ENCODE results near the gene KRTAP20-3. TPM values are rescaled to one million over a fixed set of nuclear protein-coding genes. Genes with fewer than 3 reads are reported as not detected.

KRTAP20-3 gene
- total and polyA plus RNA-seq, 2 experiments from 2014 or later, result not detected

DNA sequence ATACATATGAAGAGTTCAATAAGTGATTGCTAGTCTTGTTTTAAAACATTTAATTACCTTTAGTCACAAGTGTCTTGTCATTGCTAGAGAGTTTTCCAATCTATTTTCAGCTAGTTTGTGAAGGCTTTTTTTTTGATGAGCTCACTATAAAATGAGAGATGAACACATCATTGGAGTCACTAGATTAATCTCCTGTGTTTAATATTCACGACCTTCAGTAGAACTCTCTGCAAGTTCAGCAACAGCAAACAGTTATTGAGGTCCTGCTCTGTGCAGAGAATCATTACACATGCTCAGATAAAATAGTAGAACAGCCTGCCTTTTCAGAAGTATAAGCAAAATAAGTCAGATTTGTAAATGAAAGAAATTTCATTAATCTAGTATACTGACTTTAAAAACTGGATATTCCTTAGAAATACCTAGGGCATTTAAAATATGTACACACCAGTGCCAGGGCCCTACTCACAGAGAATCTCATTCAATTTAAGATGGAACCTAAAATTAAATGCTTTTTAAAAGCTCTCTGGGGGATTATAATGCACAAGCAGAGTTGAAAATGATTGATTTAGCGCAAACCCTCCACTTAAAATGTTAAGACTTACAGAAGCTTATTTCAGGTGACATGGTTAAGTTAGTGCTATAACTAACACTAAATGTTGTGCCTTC lies 30.5 kb downstream of the KRTAP20-3 start:
- Histone ChIP-seq H2AFZ (no peak overlapping the region), H3K27ac (ENCODE audit: low read depth) (no peak overlapping the region), H3K27me3 (ENCODE audit: insufficient read depth) (no peaks in the 10 kb centered on the region), H3K9me2 (ENCODE audit: insufficient read depth) (peaks cover 8% of the 10 kb centered on the region; the same call in 1 of the 2 replicates), H3F3A (replicated peaks; ENCODE audit: low read depth) (no peaks in the 10 kb centered on the region), H4K20me1 (replicated peaks; ENCODE audit: insufficient read depth) (no peaks in the 10 kb centered on the region), H3K4me1 (ENCODE audit: insufficient read depth) (no peaks in the 10 kb centered on the region), H3K79me2 (replicated peaks; ENCODE audit: insufficient read depth) (no peaks in the 10 kb centered on the region), H3K36me3 (ENCODE audit: insufficient read depth) (no peaks in the 10 kb centered on the region), H3K4me3 (no peak overlapping the region), H3K4me2 (no peak overlapping the region)
- Mint-ChIP-seq H3K4me3 (no peak overlapping the region), H3K36me3 (ENCODE audit: low read depth) (peaks cover 6% of the 10 kb centered on the region; the same call in 2 of the 3 replicates), H3K9me3 (peaks cover 5% of the 10 kb centered on the region; the same call in 2 of the 3 replicates), H3K4me1 (peaks cover 6% of the 10 kb centered on the region; the same call in 2 of the 3 replicates), H3K27me3 (ENCODE audit: insufficient read depth, low read depth, poor library complexity) (no peaks in the 10 kb centered on the region), H3K27ac (no peak overlapping the region)
- no peak for DNase-seq (ENCODE audit: low spot score)
- no peak for ATAC-seq
- no peak for TF ChIP-seq JUNB (IDR thresholded peaks at IDR 0.05; ENCODE audit: unreplicated experiment)
- TF ChIP-seq NANOG (IDR thresholded peaks at IDR 0.05; ENCODE audit: borderline replicate concordance), result no peak
- no peak for TF ChIP-seq ZNF114 (CRISPR knock-in tag; IDR thresholded peaks at IDR 0.05)
- TF ChIP-seq, protein P1, sequence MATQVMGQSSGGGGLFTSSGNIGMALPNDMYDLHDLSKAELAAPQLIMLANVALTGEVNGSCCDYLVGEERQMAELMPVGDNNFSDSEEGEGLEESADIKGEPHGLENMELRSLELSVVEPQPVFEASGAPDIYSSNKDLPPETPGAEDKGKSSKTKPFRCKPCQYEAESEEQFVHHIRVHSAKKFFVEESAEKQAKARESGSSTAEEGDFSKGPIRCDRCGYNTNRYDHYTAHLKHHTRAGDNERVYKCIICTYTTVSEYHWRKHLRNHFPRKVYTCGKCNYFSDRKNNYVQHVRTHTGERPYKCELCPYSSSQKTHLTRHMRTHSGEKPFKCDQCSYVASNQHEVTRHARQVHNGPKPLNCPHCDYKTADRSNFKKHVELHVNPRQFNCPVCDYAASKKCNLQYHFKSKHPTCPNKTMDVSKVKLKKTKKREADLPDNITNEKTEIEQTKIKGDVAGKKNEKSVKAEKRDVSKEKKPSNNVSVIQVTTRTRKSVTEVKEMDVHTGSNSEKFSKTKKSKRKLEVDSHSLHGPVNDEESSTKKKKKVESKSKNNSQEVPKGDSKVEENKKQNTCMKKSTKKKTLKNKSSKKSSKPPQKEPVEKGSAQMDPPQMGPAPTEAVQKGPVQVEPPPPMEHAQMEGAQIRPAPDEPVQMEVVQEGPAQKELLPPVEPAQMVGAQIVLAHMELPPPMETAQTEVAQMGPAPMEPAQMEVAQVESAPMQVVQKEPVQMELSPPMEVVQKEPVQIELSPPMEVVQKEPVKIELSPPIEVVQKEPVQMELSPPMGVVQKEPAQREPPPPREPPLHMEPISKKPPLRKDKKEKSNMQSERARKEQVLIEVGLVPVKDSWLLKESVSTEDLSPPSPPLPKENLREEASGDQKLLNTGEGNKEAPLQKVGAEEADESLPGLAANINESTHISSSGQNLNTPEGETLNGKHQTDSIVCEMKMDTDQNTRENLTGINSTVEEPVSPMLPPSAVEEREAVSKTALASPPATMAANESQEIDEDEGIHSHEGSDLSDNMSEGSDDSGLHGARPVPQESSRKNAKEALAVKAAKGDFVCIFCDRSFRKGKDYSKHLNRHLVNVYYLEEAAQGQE (IDR thresholded peaks at IDR 0.05; ENCODE audit: unreplicated experiment), result no peak
- TF ChIP-seq CREB1 (CRISPR knock-in tag; IDR thresholded peaks at IDR 0.05; ENCODE audit: low read depth), result no peak
- no peak for TF ChIP-seq POLR2AphosphoS5 (IDR thresholded peaks at IDR 0.05; ENCODE audit: low read depth)
- TF ChIP-seq EZH2phosphoT487 (IDR thresholded peaks at IDR 0.05; ENCODE audit: unreplicated experiment), result no peak
- no peak for TF ChIP-seq ZNF331 (CRISPR knock-in tag; IDR thresholded peaks at IDR 0.05; ENCODE audit: low read depth)
- TF ChIP-seq, protein P2, sequence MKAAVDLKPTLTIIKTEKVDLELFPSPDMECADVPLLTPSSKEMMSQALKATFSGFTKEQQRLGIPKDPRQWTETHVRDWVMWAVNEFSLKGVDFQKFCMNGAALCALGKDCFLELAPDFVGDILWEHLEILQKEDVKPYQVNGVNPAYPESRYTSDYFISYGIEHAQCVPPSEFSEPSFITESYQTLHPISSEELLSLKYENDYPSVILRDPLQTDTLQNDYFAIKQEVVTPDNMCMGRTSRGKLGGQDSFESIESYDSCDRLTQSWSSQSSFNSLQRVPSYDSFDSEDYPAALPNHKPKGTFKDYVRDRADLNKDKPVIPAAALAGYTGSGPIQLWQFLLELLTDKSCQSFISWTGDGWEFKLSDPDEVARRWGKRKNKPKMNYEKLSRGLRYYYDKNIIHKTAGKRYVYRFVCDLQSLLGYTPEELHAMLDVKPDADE (IDR thresholded peaks at IDR 0.05), result no peak
- no peak for TF ChIP-seq STAT1 (IDR thresholded peaks at IDR 0.05; ENCODE audit: unreplicated experiment)
- TF ChIP-seq EZH2 (IDR thresholded peaks at IDR 0.05; ENCODE audit: low read depth, unreplicated experiment), result no peak

DNA sequence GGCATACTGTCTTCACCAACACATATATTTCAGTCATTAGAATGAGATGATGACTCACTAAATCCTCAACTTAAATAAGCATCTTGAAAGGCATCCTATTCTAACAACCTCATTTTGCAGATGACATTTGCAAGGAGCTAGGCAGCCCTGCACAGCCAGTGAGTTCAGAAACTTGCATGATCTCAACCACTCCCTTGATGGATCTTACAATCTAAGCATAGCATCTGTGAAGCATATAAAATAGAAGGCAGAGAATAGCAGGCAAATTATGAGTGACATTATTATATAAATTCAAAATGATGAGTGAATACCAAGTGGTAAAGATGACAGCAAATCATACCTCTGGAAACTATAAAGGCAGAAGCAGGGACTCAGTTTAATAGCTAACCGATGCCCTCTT lies 31.6 kb downstream of the KRTAP20-3 start:
- no peaks in the 10 kb centered on the region for H3K27me3 ChIP-seq (ENCODE audit: insufficient read depth)
- ATAC-seq (no peak), DNase-seq (ENCODE audit: low spot score) (no peak)
- H3F3A ChIP-seq (replicated peaks; ENCODE audit: low read depth), result no peaks in the 10 kb centered on the region
- no peaks in the 10 kb centered on the region for H3K36me3 ChIP-seq (ENCODE audit: insufficient read depth)
- H3K4me3 ChIP-seq, result no peak overlapping the region
- H3K9me3 Mint-ChIP-seq, result peaks cover 5% of the 10 kb centered on the region; the same call in 2 of the 3 replicates
- no peaks in the 10 kb centered on the region for H3K4me1 ChIP-seq (ENCODE audit: insufficient read depth)
- no peaks in the 10 kb centered on the region for H3K79me2 ChIP-seq (replicated peaks; ENCODE audit: insufficient read depth)
- no peak overlapping the region for H3K27ac Mint-ChIP-seq
- H3K36me3 Mint-ChIP-seq (ENCODE audit: low read depth), result peaks cover 6% of the 10 kb centered on the region; the same call in 2 of the 3 replicates
- H3K27me3 Mint-ChIP-seq (ENCODE audit: insufficient read depth, low read depth, poor library complexity), result no peaks in the 10 kb centered on the region
- no peak overlapping the region for H3K4me3 Mint-ChIP-seq
- H3K9me2 ChIP-seq (ENCODE audit: insufficient read depth), result 0 out of 2 replicates have a peak, but pooled peaks cover 5% of the 10 kb centered on the region
- no peak overlapping the region for H3K27ac ChIP-seq (ENCODE audit: low read depth)
- no peaks in the 10 kb centered on the region for H3K4me1 Mint-ChIP-seq
- H2AFZ ChIP-seq, result no peak overlapping the region
- no peak overlapping the region for H3K4me2 ChIP-seq
- H4K20me1 ChIP-seq (replicated peaks; ENCODE audit: insufficient read depth), result no peaks in the 10 kb centered on the region
- TF ChIP-seq, protein P3, sequence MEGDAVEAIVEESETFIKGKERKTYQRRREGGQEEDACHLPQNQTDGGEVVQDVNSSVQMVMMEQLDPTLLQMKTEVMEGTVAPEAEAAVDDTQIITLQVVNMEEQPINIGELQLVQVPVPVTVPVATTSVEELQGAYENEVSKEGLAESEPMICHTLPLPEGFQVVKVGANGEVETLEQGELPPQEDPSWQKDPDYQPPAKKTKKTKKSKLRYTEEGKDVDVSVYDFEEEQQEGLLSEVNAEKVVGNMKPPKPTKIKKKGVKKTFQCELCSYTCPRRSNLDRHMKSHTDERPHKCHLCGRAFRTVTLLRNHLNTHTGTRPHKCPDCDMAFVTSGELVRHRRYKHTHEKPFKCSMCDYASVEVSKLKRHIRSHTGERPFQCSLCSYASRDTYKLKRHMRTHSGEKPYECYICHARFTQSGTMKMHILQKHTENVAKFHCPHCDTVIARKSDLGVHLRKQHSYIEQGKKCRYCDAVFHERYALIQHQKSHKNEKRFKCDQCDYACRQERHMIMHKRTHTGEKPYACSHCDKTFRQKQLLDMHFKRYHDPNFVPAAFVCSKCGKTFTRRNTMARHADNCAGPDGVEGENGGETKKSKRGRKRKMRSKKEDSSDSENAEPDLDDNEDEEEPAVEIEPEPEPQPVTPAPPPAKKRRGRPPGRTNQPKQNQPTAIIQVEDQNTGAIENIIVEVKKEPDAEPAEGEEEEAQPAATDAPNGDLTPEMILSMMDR (conservative IDR thresholded peaks at IDR 0.05; ENCODE audit: low read depth in 2 of 2), result no peak
- TF ChIP-seq POLR2AphosphoS5 (IDR thresholded peaks at IDR 0.05; ENCODE audit: low read depth), result no peak
- TF ChIP-seq NANOG (IDR thresholded peaks at IDR 0.05; ENCODE audit: borderline replicate concordance), result no peak
- TF ChIP-seq EZH2 (IDR thresholded peaks at IDR 0.05; ENCODE audit: low read depth, unreplicated experiment), result no peak
- TF ChIP-seq JUNB (IDR thresholded peaks at IDR 0.05; ENCODE audit: unreplicated experiment), result no peak
- no peak for TF ChIP-seq STAT1 (IDR thresholded peaks at IDR 0.05; ENCODE audit: unreplicated experiment)
- TF ChIP-seq, protein P1 (IDR thresholded peaks at IDR 0.05; ENCODE audit: unreplicated experiment), result no peak

Measured in GM23338 (cell line).